K562 (cell line): Measurements from ENCODE around the gene VAPB. TPM values are rescaled to one million over a fixed set of nuclear protein-coding genes. Genes with fewer than 3 reads are reported as not detected.

Experiments
- ATAC-seq: fragments of 200-7000 bp; cut with Tn5 transposase; 3 replicates; pipeline ENCODE4 v1.9.1; 2020; ENCODE audit warnings: moderate library complexity
- BruUV-seq: library from RNA; stranded (reverse); fragments of 400-500 nt; replicated peaks from 2 replicates; lab custom pipeline; 2021; lab: Mats Ljungman, UMichigan
- CTCF ChIA-PET: fragments of 300-600 bp; formaldehyde crosslinking; extraction: SDS; loops from one replicate; lab custom pipeline; 2021; ENCODE audit warnings: low intra/inter-chr PET ratio; lab: Yijun Ruan, JAX
- POLR2A ChIA-PET: fragments of 300-600, 350-650 bp; sonication (Branson Sonifier 250); formaldehyde crosslinking; extraction: SDS; loops from one replicate; lab custom pipeline; 2021; ENCODE audit warnings: antibody characterized with exemption, inconsistent platforms; lab: Yijun Ruan, JAX
- DNase-seq, 4 experiments: peaks; one replicate each; pipeline versions ENCODE4 v3.0.0 to v3.0.0-alpha.2; 2011 to 2018; ENCODE audit warnings: low spot score in 3 of 4, mixed read lengths in 3 of 4; ENCODE audit errors: extremely low read depth in 1 of 4
- FAIRE-seq: peaks from 2 replicates; lab custom pipeline; 2011; peaks lifted over from hg19 to GRCh38; lab: Jason Lieb, UNC
- H2AFZ ChIP-seq: 2 replicates; pipeline ENCODE4 v1.6.0; 2011; ENCODE audit warnings: low read depth, low read length, control low read depth, inconsistent platforms
- H3K27ac ChIP-seq: fragments of 200-600 bp; 3 replicates; pipeline ENCODE4 v1.8.0; 2011; ENCODE audit warnings: low read depth, mild to moderate bottlenecking, control low read depth, inconsistent platforms, low read length, moderate library complexity, mixed read lengths; ENCODE audit errors: extremely low read depth
- H3K27me3 ChIP-seq, 2 experiments: fragments of 300-600 bp in 1 of 2; 2 replicates in 1 of 2; 3 replicates in 1 of 2; pipeline versions ENCODE4 v1.6.0 to v1.8.0; 2011; ENCODE audit warnings: inconsistent platforms in 2 of 2, low read length in 2 of 2, mild to moderate bottlenecking in 1 of 2, mixed read lengths in 1 of 2, moderate library complexity in 1 of 2; ENCODE audit not compliant: control insufficient read depth in 2 of 2, insufficient read depth in 2 of 2
- H3K36me3 ChIP-seq: fragments of 300-600 bp; 3 replicates; pipeline ENCODE4 v1.8.0; 2011; ENCODE audit warnings: mild to moderate bottlenecking, low read length, inconsistent platforms; ENCODE audit not compliant: control insufficient read depth, insufficient read depth
- H3K4me1 ChIP-seq, 2 experiments: fragments of 200-600 bp in 1 of 2; replicated peaks in 1 of 2; 2 replicates in 1 of 2; 3 replicates in 1 of 2; pipeline versions ENCODE4 v1.5.1 to v1.8.0; 2011; ENCODE audit warnings: inconsistent platforms in 2 of 2, low read length in 2 of 2, mild to moderate bottlenecking in 1 of 2, mixed read lengths in 1 of 2, moderate library complexity in 1 of 2; ENCODE audit not compliant: control insufficient read depth in 2 of 2, insufficient read depth in 2 of 2
- H3K4me2 ChIP-seq: 2 replicates; pipeline ENCODE4 v1.6.1; 2011; ENCODE audit warnings: low read length, control low read depth, inconsistent platforms, mixed read lengths; ENCODE audit not compliant: insufficient read depth
- H3K4me3 ChIP-seq: fragments of 200-600 bp; sonication (generic), shearing (Covaris generic); 2 replicates; pipeline ENCODE4 v1.5.1; 2016; ENCODE audit warnings: control low read depth, inconsistent platforms
- H3K79me2 ChIP-seq: fragments of 200-600 bp; 3 replicates; pipeline ENCODE4 v1.8.0; 2011; ENCODE audit warnings: low read length, inconsistent platforms; ENCODE audit not compliant: control insufficient read depth, insufficient read depth
- H3K9ac ChIP-seq, 2 experiments: 2 replicates each; pipeline versions ENCODE4 v1.6.0 to v1.6.1; 2011; ENCODE audit warnings: low read depth in 2 of 2, low read length in 2 of 2, control low read depth in 1 of 2, inconsistent platforms in 1 of 2, mild to moderate bottlenecking in 1 of 2, mixed read lengths in 1 of 2; ENCODE audit not compliant: insufficient read depth in 1 of 2
- H3K9me1 ChIP-seq: one replicate; pipeline ENCODE4 v1.6.0; 2011; ENCODE audit warnings: inconsistent platforms, mild to moderate bottlenecking, low read length, moderate library complexity; ENCODE audit not compliant: control insufficient read depth, insufficient read depth
- H3K9me3 ChIP-seq: replicated peaks from 2 replicates; pipeline ENCODE4 v1.5.1; 2011; ENCODE audit warnings: low read depth, low read length, inconsistent platforms; ENCODE audit not compliant: control insufficient read depth, insufficient read depth
- H4K20me1 ChIP-seq: replicated peaks from 2 replicates; pipeline ENCODE4 v1.6.1; 2011; ENCODE audit warnings: low read length, inconsistent platforms, mixed read lengths; ENCODE audit not compliant: control insufficient read depth, insufficient read depth
- CTCF ChIP-seq, 3 experiments: IDR thresholded peaks in 2 of 3; conservative IDR thresholded peaks in 1 of 3; 2 replicates each; pipeline ENCODE4 v1.5.1; 2011 to 2012; ENCODE audit warnings: low read length in 3 of 3, mild to moderate bottlenecking in 3 of 3, control low read depth in 2 of 3, improper control_type of control experiment in 1 of 3, inconsistent platforms in 1 of 3, low read depth in 1 of 3, mixed read lengths in 1 of 3, moderate library complexity in 1 of 3; ENCODE audit not compliant: insufficient read depth in 2 of 3
- DLX4 ChIP-seq: fragments of 250-450 bp; sonication (Bioruptor Pico); IDR thresholded peaks from 2 replicates; pipeline ENCODE4 v1.6.1; 2021; ENCODE audit warnings: mild to moderate bottlenecking
- EZH2 ChIP-seq: IDR thresholded peaks from 2 replicates; pipeline ENCODE4 v1.6.1; 2012; ENCODE audit warnings: low read depth, mild to moderate bottlenecking, inconsistent platforms, low read length, borderline replicate concordance
- MNT ChIP-seq, 2 experiments: fragments of 450-650 bp; conservative IDR thresholded peaks; 2 replicates each; pipeline ENCODE4 v1.6.1; 2017; ENCODE audit warnings: mild to moderate bottlenecking in 2 of 2, moderate library complexity in 2 of 2
- NRF1 ChIP-seq, 2 experiments: fragments of 450-650 bp; IDR thresholded peaks in 1 of 2; conservative IDR thresholded peaks in 1 of 2; 2 replicates each; pipeline ENCODE4 v1.6.1; 2014; ENCODE audit warnings: mild to moderate bottlenecking in 2 of 2
- REST ChIP-seq, 2 experiments: fragments of 450-650 bp; formaldehyde crosslinking in 1 of 2; IDR thresholded peaks; 2 replicates each; pipeline versions ENCODE4 v1.4.0 to v1.6.1; 2014 to 2020; ENCODE audit warnings: mild to moderate bottlenecking in 2 of 2, borderline replicate concordance in 1 of 2, low read depth in 1 of 2
- TRIM24 ChIP-seq, 2 experiments: fragments of 450-650 bp; IDR thresholded peaks; 2 replicates each; pipeline ENCODE4 v1.6.1; 2016
- WGBS: fragments of 100-300 bp; shearing (Covaris generic); methylation state at CpG from one replicate; pipeline ENCODE4 v1.1.6; 2016; ENCODE audit warnings: low coverage, mixed read lengths; ENCODE audit not compliant: insufficient coverage; ENCODE audit errors: missing lambda C conversion rate; 5-methylcytosine and 5-hydroxymethylcytosine counted together
- in situ Hi-C: fragments of 300-500 bp; cut with MboI; formaldehyde crosslinking; loops from 4 replicates; pipeline ENCODE4 v1.15.0; 2018; ENCODE audit warnings: inconsistent platforms, mixed read lengths
- intact Hi-C: fragments of 100-400 bp; cut with micrococcal nuclease; formaldehyde crosslinking; loops from 2 replicates; pipeline ENCODE4 v1.14.2; 2022
- polyA plus RNA-seq, 8 experiments: library from polyadenylated mRNA; depleted of rRNA in 4 of 8; stranded (reverse) in 5 of 8; unstranded in 3 of 8; fragments of >200 nt; fragmentation: Nextera tagmentation in 2 of 8; fragmentation: Illumina TruSeq in 1 of 8; extraction: Ambion mirVana in 2 of 8; extraction: Trizol in 1 of 8; gene quantifications; 2 replicates each; pipeline versions ENCODE4 v1.2.1 to v1.2.3, GENCODE V29; 2011 to 2014; ENCODE audit warnings: inconsistent platforms in 1 of 8, missing spikeins in 1 of 8
- total RNA-seq, 7 experiments: library from RNA; depleted of rRNA in 6 of 7; stranded (reverse); fragments of >200 nt in 6 of 7; fragmentation: Illumina TruSeq in 2 of 7; extraction: Trizol in 2 of 7; gene quantifications; 2 replicates each; pipeline versions ENCODE4 v1.2.1 to v1.2.3, GENCODE V29; 2011 to 2021; ENCODE audit warnings: low replicate concordance in 1 of 7

VAPB gene
- total and polyA plus RNA-seq, 9 of the 15 experiments (the other 6 are each of a cell fraction or from before 2014, with no cell fraction given) = 3.4 to 51.0 (median 27.9) TPM

- TF ChIP-seq CTCF (IDR thresholded peaks at IDR 0.05 in 2 of 3, conservative IDR thresholded peaks at IDR 0.05 in 1 of 3; ENCODE audit: insufficient read depth in 2 of 3, low read depth in 1 of 3, low read length in 3 of 3) (0 out of 6 replicates have a peak, but pooled peaks of 1 of the 3 experiments have one; percentile 2), NRF1 (conservative IDR thresholded peaks at IDR 0.05 in 1 of 2, IDR thresholded peaks at IDR 0.05 in 1 of 2) (peak; percentile 96), MNT (conservative IDR thresholded peaks at IDR 0.05) (peak; percentile 30 to 52; a peak in 3 of 4 replicates)
These were observed at the start of gene VAPB (continued) for GRCh38 chr20:58388882-58389323.

- no peak overlapping the region for H3K9ac ChIP-seq
- peaks cover 10% of the 10 kb centered on the region; the same call in 2 of the 3 replicates for H3K79me2 ChIP-seq
- CTCF ChIA-PET = no interaction called here
- DNase-seq (no peak), FAIRE-seq (no peak), ATAC-seq (no peak)
- 84% methylated on average over 6 of the region's 6 CpGs for WGBS
- H3K4me2 ChIP-seq = no peak overlapping the region
- peaks cover 4 to 6% of the 10 kb centered on the region in 2 experiments; a peak in 3 of 5 replicates for H3K4me1 ChIP-seq
- POLR2A ChIA-PET = no interaction called here
- no peaks in the 10 kb centered on the region for H3K9me1 ChIP-seq
- no peaks in the 10 kb centered on the region for H3K9me3 ChIP-seq
- no peaks in the 10 kb centered on the region for H4K20me1 ChIP-seq
- no peak overlapping the region for H3K27ac ChIP-seq
- H2AFZ ChIP-seq = no peak overlapping the region
- no peak overlapping the region for H3K4me3 ChIP-seq
- no peaks in the 10 kb centered on the region for H3K27me3 ChIP-seq
- H3K36me3 ChIP-seq = peaks cover 16% of the 10 kb centered on the region; the same call in 2 of the 3 replicates
- no TSS peak for BruUV-seq
- intact Hi-C loops (no loop called here), in situ Hi-C loops (no loop called here)
- TF ChIP-seq DLX4 (CRISPR knock-in tag) (no peak), TRIM24 (IDR thresholded peaks at IDR 0.05) (no peak), EZH2 (no peak), REST (IDR thresholded peaks at IDR 0.05; ENCODE audit: borderline replicate concordance) (no peak), REST (CRISPR knock-in tag; IDR thresholded peaks at IDR 0.05; ENCODE audit: low read depth) (no peak)
These were observed 49.3 kb upstream of the VAPB start for GRCh38 chr20:58339741-58340140.
